Skeletal muscle satellite cell (primary cell): ENCODE results near the gene RABEP2.

Experiments
- H3K27me3 ChIP-seq: 2 replicates; pipeline ENCODE4 v1.7.0; 2013; ENCODE audit warnings: low read length; ENCODE audit not compliant: control insufficient read depth, insufficient read depth
- H3K36me3 ChIP-seq: 2 replicates; pipeline ENCODE4 v1.7.0; 2013; ENCODE audit warnings: mild to moderate bottlenecking, control low read depth, low read length; ENCODE audit not compliant: insufficient read depth
- H3K4me1 ChIP-seq: 2 replicates; pipeline ENCODE4 v1.7.0; 2013; ENCODE audit warnings: low read length; ENCODE audit not compliant: control insufficient read depth, insufficient read depth
- H3K4me2 ChIP-seq: 2 replicates; pipeline ENCODE4 v1.7.0; 2013; ENCODE audit warnings: mild to moderate bottlenecking, low read length
- H3K4me3 ChIP-seq: 2 replicates; pipeline ENCODE4 v1.7.0; 2013; ENCODE audit warnings: low read length
- H3K9ac ChIP-seq: 2 replicates; pipeline ENCODE4 v1.7.0; 2013; ENCODE audit warnings: mild to moderate bottlenecking, low read depth, low read length, moderate library complexity
- H3K9me3 ChIP-seq: replicated peaks from 2 replicates; pipeline ENCODE4 v1.7.0; 2013; ENCODE audit warnings: mild to moderate bottlenecking, control low read depth, low read length

The RABEP2 gene

DNA sequence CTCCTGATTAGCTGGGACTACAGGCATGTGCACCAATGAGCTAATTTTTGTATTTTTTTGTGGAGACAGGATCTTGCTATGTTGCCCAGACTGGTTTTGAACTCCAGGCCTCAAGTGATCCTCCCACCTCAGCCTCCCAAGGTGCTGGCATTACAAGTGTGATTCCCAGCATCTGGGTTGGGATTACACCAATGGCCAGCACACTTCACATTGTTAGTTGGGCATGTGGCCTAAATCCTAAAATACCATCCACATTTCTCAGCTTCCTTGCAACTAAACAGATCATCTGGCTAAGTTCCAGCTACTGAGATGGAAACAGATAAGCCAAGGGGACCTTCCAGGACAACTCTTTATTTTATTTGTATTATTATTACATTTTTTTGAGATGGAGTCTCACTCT lies 9.9 kb downstream of the RABEP2 start:
- Histone ChIP-seq H3K27me3 (no peaks in the 10 kb centered on the region), H3K9me3 (no peaks in the 10 kb centered on the region), H3K4me1 (no peaks in the 10 kb centered on the region), H3K4me2 (no peak overlapping the region), H3K4me3 (no peak overlapping the region), H3K9ac (no peak overlapping the region), H3K36me3 (peaks cover 45% of the 10 kb centered on the region)

DNA sequence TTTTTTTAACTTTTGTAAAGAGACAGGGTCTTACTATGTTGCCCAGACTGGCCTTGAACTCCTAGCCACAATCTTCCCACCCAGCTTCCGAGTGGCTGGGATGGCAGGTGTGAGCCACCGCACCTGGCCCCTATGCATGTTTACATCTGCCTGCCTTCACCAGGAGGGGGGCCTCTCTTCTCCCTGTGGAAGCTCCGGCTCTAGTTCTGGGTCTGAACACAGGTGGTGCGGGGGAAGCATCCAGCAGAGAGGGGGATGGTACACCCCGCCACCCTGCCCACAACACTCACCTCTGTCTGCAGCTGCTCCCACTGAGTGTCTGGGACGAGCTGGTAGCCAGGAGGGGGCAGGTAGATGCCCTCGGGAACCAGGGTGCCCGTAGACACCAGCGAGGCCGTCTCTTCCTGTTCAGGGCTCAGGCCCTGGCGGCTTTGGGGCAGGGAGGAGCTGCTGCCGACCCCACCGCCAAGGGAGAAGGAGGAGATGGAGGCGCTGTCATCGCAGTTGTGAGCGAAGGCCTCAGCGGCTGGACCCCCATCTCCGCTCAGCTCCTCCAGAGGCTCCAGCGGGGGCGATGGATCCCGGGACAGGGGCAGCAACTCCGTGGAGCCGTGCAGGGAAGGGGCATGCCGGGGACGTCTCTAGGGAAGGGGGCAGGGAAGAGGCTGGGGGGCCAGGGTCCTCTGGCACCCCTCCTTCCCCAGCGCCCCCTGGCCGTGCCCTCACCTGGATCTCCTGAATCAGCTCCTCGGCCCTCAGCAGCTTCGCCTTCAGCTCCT lies 10.9 kb downstream of the RABEP2 start:
- Histone ChIP-seq H3K36me3 (peaks cover 38% of the 10 kb centered on the region), H3K9me3 (no peaks in the 10 kb centered on the region), H3K27me3 (no peaks in the 10 kb centered on the region), H3K9ac (no peak overlapping the region), H3K4me1 (no peaks in the 10 kb centered on the region), H3K4me3 (no peak overlapping the region), H3K4me2 (no peak overlapping the region)

DNA sequence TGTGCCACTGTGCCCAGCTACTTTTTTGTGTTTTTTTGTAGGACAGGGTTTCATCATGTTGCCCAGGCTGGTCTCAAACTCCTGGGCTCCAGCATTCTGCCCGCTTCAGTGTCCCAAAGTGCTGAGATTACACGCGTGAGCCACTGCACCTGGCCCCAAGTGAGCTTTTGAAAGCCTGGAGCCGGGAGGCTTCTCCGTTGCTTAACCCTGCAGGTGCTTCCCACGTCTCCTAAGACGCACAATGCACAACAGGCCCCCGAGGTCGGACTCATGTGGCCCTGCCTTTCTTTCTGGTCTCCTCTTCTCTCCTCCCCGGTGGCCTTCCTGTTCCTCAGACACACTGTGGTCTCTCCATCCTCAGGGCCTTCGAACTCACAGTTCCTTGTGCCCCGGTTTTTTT lies 12.5 kb downstream of the RABEP2 start:
- H3K36me3 ChIP-seq: peaks cover 38% of the 10 kb centered on the region

DNA sequence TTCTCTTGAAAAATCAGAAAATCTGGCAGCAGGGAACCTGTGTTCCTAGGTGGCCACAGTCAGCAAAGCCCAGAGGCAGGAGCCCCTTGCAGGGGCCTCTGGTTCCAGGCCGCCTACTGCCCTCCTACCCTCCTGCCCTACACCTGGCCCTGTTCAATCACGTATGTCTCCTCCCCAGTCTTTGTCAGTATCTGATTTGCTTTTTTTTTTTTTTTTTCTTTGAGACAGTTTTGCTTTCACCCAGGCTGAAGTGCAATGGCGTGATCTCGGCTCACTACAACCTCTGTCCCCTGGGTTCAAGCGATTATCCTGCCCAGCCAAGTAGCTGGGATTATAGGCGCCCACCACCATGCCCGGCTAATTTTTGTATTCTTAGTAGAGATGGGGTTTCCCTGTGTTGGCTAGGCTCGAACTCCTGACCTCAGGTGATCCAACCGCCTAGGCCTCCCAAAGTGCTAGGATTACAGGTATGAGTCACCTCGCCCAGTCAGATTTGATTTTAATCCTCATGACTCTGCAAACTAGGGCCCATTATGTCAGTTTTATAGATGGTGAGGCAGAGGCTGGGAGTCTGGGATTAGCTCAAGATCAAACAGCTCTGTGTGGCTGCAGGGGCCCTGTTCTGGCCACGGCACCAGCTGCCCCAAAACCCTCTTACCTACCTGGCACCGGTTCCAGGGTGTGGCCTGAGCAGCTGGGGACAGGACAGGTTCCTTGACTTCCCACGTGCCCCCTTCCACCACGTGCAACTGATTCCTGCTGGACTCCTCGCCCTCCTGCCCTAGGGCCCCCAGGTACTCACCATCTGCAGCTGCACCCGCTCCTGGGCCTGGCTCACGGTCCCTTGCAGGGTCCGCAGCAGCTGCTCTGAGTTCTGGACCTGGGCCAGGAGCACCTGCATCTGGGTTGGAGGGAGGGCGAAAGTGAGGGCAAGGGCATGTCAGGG lies 14.7 kb downstream of the RABEP2 start:
- H3K36me3 ChIP-seq: peaks cover 30% of the 10 kb centered on the region
- H3K4me3 ChIP-seq: no peak overlapping the region
- H3K9ac ChIP-seq: no peak overlapping the region

More for the DNA sequence above, 12.5 kb downstream of the RABEP2 start:
- no peaks in the 10 kb centered on the region for H3K27me3 ChIP-seq
- no peak overlapping the region for H3K9ac ChIP-seq
- H3K4me1 ChIP-seq: no peaks in the 10 kb centered on the region
- H3K4me2 ChIP-seq: no peak overlapping the region
- no peak overlapping the region for H3K4me3 ChIP-seq
- H3K9me3 ChIP-seq: no peaks in the 10 kb centered on the region

DNA sequence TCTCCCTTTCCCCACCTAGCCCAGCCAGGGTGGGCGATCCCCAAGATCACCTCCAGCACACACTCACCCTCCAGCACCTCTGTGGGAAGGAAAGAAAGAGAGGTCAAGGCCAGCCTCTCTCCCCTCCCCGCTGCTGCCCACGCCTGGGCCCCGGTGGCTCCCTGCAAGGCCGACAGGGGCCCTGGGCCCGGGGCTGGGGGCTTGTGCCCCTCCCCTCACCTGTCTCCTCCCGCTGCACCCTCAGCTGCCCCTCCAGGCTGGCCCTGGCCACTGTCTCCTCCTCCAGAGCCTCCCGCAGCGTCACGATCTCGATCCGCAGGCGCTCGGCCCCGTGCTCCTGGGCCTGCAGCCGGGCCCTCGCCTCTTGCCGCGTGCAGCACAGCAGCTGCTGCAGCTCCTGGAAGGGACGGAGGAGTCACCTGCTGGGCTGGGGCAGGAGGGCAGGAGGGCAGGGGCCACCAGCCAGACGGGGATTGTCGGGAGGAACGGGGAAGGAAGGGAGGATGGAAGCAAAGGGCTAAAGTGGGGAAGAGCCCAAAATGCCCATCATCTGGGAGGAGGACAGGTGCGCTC lies 19.2 kb downstream of the RABEP2 start:
- Histone ChIP-seq H3K4me3 (no peak overlapping the region), H3K4me1 (no peaks in the 10 kb centered on the region), H3K36me3 (peaks cover 13% of the 10 kb centered on the region), H3K9me3 (no peaks in the 10 kb centered on the region), H3K27me3 (no peaks in the 10 kb centered on the region), H3K9ac (no peak overlapping the region), H3K4me2 (no peak overlapping the region)

More for the DNA sequence above, 14.7 kb downstream of the RABEP2 start:
- Histone ChIP-seq H3K27me3 (no peaks in the 10 kb centered on the region), H3K4me2 (no peak overlapping the region), H3K4me1 (no peaks in the 10 kb centered on the region), H3K9me3 (no peaks in the 10 kb centered on the region)

DNA sequence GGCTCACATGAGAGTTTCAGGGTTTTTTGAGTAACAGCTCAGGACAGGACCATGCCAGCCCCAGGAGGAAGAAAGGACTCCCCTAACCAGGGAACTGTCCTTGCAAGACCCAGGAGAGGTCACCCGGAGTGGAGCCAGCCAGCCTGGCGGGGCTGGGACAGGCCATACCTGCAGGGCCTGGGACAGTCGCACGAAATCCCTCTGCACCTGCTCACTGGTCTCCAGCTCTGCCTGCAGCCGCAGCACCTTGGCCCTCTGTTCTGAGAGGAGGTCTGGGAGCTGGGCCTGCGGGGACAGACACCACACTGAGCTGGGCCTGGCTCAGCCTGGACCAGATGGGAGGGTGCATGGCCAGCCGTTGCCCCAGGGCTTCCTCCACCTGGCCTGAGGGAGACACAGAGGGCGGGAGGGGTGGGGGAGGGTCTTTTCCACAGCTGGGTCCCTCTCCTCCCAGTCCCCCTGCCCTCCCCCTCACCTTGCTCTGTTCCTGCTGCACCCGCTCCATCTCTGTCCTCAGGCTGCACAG lies 19.7 kb downstream of the RABEP2 start:
- Histone ChIP-seq H3K4me1 (no peaks in the 10 kb centered on the region), H3K4me2 (no peak overlapping the region), H3K36me3 (peaks cover 9% of the 10 kb centered on the region), H3K4me3 (no peak overlapping the region), H3K9me3 (no peaks in the 10 kb centered on the region), H3K9ac (no peak overlapping the region), H3K27me3 (no peaks in the 10 kb centered on the region)

DNA sequence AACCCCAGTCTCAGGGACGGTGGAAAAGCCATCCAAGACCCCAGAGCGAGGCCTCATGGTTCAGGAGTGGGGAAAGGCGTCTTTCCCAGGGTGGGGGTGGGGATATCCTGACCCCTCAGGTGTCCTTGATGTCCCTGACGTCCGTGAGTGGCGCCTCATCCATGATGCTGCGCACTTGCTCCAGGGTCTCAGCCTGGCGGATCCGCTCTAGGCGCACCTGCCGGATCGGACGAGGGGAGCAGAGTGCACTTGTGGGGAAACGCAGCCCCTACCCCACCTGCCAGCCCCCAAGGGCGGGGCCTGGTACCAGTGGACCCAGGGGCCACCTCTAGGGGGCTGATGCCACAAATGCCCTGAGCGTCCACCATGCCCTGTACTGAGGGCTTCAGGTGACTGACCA lies 20.2 kb downstream of the RABEP2 start:
- no peak overlapping the region for H3K4me2 ChIP-seq
- no peak overlapping the region for H3K4me3 ChIP-seq
- H3K9ac ChIP-seq: no peak overlapping the region
- H3K36me3 ChIP-seq: peaks cover 8% of the 10 kb centered on the region
- H3K9me3 ChIP-seq: no peaks in the 10 kb centered on the region
- H3K27me3 ChIP-seq: no peaks in the 10 kb centered on the region
- no peaks in the 10 kb centered on the region for H3K4me1 ChIP-seq

DNA sequence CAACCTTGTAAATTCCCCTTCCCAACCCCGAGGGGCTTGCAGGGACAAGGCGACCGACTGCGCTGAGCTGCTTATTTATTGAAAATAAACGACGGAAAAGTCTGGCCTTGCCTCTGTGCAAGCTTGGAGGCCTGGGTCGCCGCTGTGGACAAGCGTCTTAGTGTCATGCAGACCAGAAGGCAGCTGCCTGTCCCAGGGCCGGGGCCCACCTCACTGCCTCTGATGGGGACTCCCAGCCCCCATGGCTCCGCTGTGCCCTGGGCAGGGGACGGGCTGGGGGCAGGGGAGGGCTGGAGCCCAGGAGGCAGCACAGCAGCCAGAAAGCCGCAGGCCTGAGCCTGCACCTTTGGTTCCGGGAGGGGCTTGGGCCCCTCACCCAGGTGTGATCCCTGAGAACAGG lies 20.7 kb downstream of the RABEP2 start:
- peaks cover 8% of the 10 kb centered on the region for H3K36me3 ChIP-seq
- H3K9ac ChIP-seq: no peak overlapping the region

DNA sequence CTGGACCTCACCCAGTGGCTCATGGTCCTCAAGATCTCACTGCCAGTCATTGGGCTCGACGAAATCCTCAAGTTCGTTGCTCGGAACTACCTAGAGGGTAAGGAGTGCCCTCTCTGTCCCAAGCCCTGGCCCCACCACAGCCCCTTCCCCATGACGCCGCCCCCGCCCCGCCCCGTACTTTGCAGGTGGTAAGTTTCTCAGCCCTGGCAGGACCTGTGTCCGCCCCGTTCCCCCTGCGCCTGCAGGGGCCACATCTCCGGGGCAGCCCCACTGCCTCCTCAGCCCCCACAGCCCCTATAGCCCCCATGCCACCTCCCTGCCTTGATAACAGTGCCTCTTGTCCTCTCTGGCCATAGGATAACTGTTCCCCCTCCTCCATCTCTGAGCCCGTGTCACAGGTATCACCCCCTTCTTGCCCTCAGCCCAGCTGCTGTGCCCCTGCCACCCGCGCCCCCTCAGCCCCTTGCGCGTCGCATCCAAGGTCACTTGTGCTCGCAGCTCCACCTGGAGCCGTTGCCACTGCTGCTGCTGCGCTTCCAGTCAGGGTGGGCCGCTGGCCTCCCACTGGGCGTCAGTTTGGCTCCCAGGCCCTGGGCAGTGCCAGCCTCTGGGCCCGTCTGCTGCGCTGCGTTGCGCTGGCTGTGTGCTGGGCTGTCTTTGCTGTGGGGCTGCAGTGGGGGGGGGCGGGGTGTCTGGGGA lies 21.5 kb downstream of the RABEP2 start:
- Histone ChIP-seq H3K4me2 (no peak overlapping the region), H3K36me3 (peaks cover 6% of the 10 kb centered on the region), H3K27me3 (no peaks in the 10 kb centered on the region), H3K4me1 (no peaks in the 10 kb centered on the region), H3K9ac (no peak overlapping the region), H3K9me3 (no peaks in the 10 kb centered on the region), H3K4me3 (no peak overlapping the region)

More for the DNA sequence above, 20.7 kb downstream of the RABEP2 start:
- no peaks in the 10 kb centered on the region for H3K9me3 ChIP-seq
- no peaks in the 10 kb centered on the region for H3K4me1 ChIP-seq
- no peak overlapping the region for H3K4me2 ChIP-seq
- H3K4me3 ChIP-seq: no peak overlapping the region
- no peaks in the 10 kb centered on the region for H3K27me3 ChIP-seq

DNA sequence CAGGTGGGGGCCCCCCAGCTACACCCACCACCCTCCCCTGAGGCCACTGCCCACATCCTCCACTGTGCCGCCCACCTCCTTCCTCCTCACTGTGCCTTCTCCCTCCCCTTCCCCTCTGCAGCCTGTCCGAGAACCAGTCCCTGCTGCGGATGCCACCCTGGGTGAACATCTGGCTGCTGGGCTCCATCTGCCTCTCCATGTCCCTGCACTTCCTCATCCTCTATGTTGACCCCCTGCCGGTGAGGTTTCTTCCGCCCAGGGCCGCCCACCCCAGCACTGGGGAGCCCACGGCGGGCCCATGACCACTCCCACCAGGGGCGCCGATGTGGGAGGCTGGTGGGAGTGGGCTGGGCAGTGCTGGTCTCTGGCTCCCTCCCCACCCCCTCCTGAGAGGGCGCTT lies 22.1 kb downstream of the RABEP2 start:
- no peaks in the 10 kb centered on the region for H3K4me1 ChIP-seq

DNA sequence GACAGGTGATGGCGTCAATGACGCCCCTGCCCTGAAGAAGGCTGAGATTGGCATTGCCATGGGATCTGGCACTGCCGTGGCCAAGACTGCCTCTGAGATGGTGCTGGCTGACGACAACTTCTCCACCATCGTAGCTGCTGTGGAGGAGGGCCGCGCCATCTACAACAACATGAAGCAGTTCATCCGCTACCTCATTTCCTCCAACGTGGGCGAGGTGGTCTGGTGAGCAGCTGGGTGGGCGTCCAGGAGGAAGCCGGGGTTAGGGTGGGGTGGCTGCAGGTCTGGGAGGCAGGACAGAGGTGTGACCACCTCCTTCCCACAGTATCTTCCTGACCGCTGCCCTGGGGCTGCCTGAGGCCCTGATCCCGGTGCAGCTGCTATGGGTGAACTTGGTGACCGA lies 23.2 kb downstream of the RABEP2 start:
- H3K9me3 ChIP-seq: no peaks in the 10 kb centered on the region
- H3K4me3 ChIP-seq: no peak overlapping the region
- H3K36me3 ChIP-seq: no peaks in the 10 kb centered on the region
- no peak overlapping the region for H3K9ac ChIP-seq
- H3K27me3 ChIP-seq: no peaks in the 10 kb centered on the region
- H3K4me1 ChIP-seq: no peaks in the 10 kb centered on the region
- H3K4me2 ChIP-seq: no peak overlapping the region

More for the DNA sequence above, 22.1 kb downstream of the RABEP2 start:
- H3K36me3 ChIP-seq: no peaks in the 10 kb centered on the region
- no peaks in the 10 kb centered on the region for H3K9me3 ChIP-seq
- no peak overlapping the region for H3K9ac ChIP-seq
- H3K4me2 ChIP-seq: no peak overlapping the region
- H3K4me3 ChIP-seq: no peak overlapping the region
- H3K27me3 ChIP-seq: no peaks in the 10 kb centered on the region
